Activated T-helper 1 cell treated with anti-CD3 and anti-CD28 coated beads, Interleukin-12 subunit alpha, Interleukin-12 subunit beta, Interleukin-2, Interleukin-4 antibody, amounts not matched to agents 30 ng/mL and 10 ng/mL and 1 ng/mL, durations not matched to agents 14 hours and 24 hours and 36 hours (primary cell): Measurements from ENCODE around the gene TBCE. TPM values are rescaled to one million over a fixed set of nuclear protein-coding genes. Genes with fewer than 3 reads are reported as not detected.

Experiments used
- DNase-seq: peaks from one replicate; pipeline ENCODE4 v3.0.0; 2021; ENCODE audit warnings: low spot score
- H3K27ac Mint-ChIP-seq: one replicate; pipeline ENCODE4 v1.8.0; 2021; ENCODE audit warnings: mild to moderate bottlenecking, mixed read lengths
- H3K27me3 Mint-ChIP-seq: one replicate; pipeline ENCODE4 v1.8.0; 2022; ENCODE audit warnings: mild to moderate bottlenecking, moderate library complexity, mixed read lengths; ENCODE audit not compliant: insufficient read depth
- H3K36me3 Mint-ChIP-seq: one replicate; pipeline ENCODE4 v1.8.0; 2021; ENCODE audit warnings: low read depth, mixed read lengths
- H3K4me1 Mint-ChIP-seq: one replicate; pipeline ENCODE4 v1.8.0; 2021; ENCODE audit warnings: low read depth, mixed read lengths
- H3K4me3 Mint-ChIP-seq: one replicate; pipeline ENCODE4 v1.8.0; 2021; ENCODE audit warnings: mild to moderate bottlenecking, moderate library complexity, mixed read lengths
- H3K9me3 Mint-ChIP-seq: one replicate; pipeline ENCODE4 v1.8.0; 2021; ENCODE audit warnings: mixed read lengths
- intact Hi-C: fragments of 100-400 bp; cut with micrococcal nuclease; formaldehyde crosslinking; loops from one replicate; pipeline ENCODE4 v1.15.1; 2024
- total RNA-seq: library from RNA; stranded (reverse); gene quantifications from 2 replicates; pipeline ENCODE4 v1.2.3, GENCODE V29; 2022

The TBCE gene, protein sequence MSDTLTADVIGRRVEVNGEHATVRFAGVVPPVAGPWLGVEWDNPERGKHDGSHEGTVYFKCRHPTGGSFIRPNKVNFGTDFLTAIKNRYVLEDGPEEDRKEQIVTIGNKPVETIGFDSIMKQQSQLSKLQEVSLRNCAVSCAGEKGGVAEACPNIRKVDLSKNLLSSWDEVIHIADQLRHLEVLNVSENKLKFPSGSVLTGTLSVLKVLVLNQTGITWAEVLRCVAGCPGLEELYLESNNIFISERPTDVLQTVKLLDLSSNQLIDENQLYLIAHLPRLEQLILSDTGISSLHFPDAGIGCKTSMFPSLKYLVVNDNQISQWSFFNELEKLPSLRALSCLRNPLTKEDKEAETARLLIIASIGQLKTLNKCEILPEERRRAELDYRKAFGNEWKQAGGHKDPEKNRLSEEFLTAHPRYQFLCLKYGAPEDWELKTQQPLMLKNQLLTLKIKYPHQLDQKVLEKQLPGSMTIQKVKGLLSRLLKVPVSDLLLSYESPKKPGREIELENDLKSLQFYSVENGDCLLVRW
- total RNA-seq: 29.0 and 29.2 TPM in 2 replicates

- intact Hi-C loops: loop anchor here (1.0 to 5.0 kb wide), 6 partner anchors 39 to 500 kb away; partner anchors contain the start of genes ARID4B, B3GALNT2, GGPS1 and LYST
- H3K9me3 Mint-ChIP-seq: no peaks in the 10 kb centered on the region
- H3K4me1 Mint-ChIP-seq: peaks cover 34% of the 10 kb centered on the region
- H3K4me3 Mint-ChIP-seq: peak within 1 kb of the TSS; percentile 95
- peak; percentile 87 for DNase-seq
- peaks cover 5% of the 10 kb centered on the region for H3K36me3 Mint-ChIP-seq
- H3K27me3 Mint-ChIP-seq: no peaks in the 10 kb centered on the region
- peak within 1 kb of the TSS; percentile 93 for H3K27ac Mint-ChIP-seq
Measured at GRCh38 chr1:235367000-235367908, at the start of gene TBCE. TBCE (plus strand) TSS chr1:235367427; CDS start chr1:235380050, 12,623 bp downstream.

DNA sequence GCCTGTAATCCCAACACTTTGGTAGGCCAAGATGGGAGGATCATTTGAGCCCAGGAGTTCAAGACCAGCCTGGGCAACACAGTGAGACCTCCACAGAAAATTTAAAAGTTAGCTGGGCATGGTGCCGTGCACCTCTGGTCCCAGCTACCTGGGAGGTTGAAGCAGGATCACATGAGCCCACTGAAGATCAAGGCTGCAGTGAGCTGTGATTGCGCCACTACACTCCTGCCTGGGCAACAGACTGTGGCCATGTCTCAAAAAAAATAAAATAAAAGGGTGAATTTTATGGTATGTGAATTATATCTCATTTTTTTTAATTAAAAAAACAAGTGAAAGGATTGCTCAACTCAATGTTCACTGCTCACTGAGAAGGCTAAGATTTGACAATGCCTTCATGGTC is 48.0 kb upstream of the TBCE start:
- peaks cover 62% of the 10 kb centered on the region for H3K4me1 Mint-ChIP-seq
- intact Hi-C loops: no loop called here
- H3K9me3 Mint-ChIP-seq: no peaks in the 10 kb centered on the region
- H3K36me3 Mint-ChIP-seq: peaks cover 31% of the 10 kb centered on the region
- no peak for DNase-seq
- no peaks in the 10 kb centered on the region for H3K27me3 Mint-ChIP-seq
- H3K4me3 Mint-ChIP-seq: no peak overlapping the region
- H3K27ac Mint-ChIP-seq: no peak overlapping the region

DNA sequence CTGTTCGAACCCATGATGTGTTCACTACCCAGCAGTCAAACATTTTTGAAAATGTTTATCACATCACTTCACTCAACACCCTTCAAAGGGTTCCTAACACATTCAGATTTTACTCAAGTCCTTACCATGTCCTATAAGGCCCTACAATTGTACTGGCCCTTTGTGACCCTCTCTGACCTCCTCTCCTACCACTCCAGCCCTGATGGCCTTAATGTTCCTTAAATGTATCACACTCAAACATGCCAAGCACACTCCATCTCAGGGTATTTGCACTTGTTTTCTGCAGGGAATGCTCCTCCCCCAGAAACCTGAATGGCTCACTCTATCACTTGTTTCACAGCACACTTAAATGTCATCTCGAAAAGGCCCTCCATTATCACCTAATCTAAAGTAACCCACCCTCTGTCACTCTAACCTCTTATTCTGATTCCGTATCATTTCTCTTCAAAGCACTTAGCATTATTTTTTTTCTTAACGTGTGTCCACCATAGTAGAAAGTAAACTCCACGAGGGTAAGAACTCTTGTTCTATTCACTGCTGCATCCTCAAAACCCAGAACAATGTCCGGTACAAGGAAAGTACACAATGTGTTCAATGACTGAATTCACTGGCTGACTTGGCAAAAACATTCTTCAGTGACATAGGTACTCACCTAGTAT is 46.6 kb upstream of the TBCE start:
- H3K27ac Mint-ChIP-seq: peak overlapping the region; percentile 26
- intact Hi-C loops: no loop called here
- H3K36me3 Mint-ChIP-seq: peaks cover 34% of the 10 kb centered on the region
- no peak overlapping the region for H3K4me3 Mint-ChIP-seq
- no peaks in the 10 kb centered on the region for H3K9me3 Mint-ChIP-seq
- H3K27me3 Mint-ChIP-seq: no peaks in the 10 kb centered on the region
- no peak for DNase-seq
- H3K4me1 Mint-ChIP-seq: peaks cover 59% of the 10 kb centered on the region

- Mint-ChIP-seq H3K4me3 (peak overlapping the region; percentile 70), H3K4me1 (peaks cover 52% of the 10 kb centered on the region), H3K27ac (peak overlapping the region; percentile 22), H3K9me3 (no peaks in the 10 kb centered on the region), H3K36me3 (peaks cover 29% of the 10 kb centered on the region), H3K27me3 (no peaks in the 10 kb centered on the region)
- intact Hi-C loops: no loop called here
- no peak for DNase-seq
Measured at GRCh38 chr1:235324296-235324695, 42.9 kb upstream of the TBCE start.

DNA sequence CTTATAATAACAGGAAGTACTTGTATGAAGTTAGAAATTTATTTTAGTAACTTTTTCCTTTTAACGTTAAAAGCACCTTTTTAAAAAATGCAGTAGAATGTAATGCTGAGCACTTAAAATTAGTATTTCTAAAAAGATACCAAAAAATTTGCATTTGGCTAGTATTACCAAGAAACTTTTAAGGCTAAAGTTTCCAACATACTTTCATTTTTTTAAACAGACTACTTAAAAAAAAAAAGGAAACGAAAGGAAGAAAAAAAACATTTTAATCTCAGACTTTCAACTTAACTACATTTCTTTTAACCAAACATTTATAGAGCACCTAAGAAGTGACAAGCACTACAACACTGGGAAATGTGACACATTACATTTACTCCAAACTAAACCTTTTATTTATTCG is 42.1 kb upstream of the TBCE start:
- Mint-ChIP-seq H3K4me3 (peak overlapping the region; percentile 98), H3K27ac (peak overlapping the region; percentile 49), H3K27me3 (no peaks in the 10 kb centered on the region), H3K9me3 (no peaks in the 10 kb centered on the region), H3K36me3 (peaks cover 28% of the 10 kb centered on the region), H3K4me1 (peaks cover 51% of the 10 kb centered on the region)
- intact Hi-C loops: loop anchor here (5.0 kb wide), 2 partner anchors 363 to 372 kb away; no protein-coding TSS in a partner anchor
- DNase-seq: no peak

- intact Hi-C loops: loop anchor here (1.0 to 5.0 kb wide), 3 partner anchors 9 to 371 kb away; no protein-coding TSS in a partner anchor
- peak overlapping the region; percentile 96 for H3K27ac Mint-ChIP-seq
- H3K4me3 Mint-ChIP-seq: peak overlapping the region; percentile 98
- no peak for DNase-seq
- peaks cover 27% of the 10 kb centered on the region for H3K36me3 Mint-ChIP-seq
- H3K4me1 Mint-ChIP-seq: peaks cover 44% of the 10 kb centered on the region
- no peaks in the 10 kb centered on the region for H3K9me3 Mint-ChIP-seq
- no peaks in the 10 kb centered on the region for H3K27me3 Mint-ChIP-seq
Measured at GRCh38 chr1:235325854-235326253, 41.4 kb upstream of the TBCE start.

DNA sequence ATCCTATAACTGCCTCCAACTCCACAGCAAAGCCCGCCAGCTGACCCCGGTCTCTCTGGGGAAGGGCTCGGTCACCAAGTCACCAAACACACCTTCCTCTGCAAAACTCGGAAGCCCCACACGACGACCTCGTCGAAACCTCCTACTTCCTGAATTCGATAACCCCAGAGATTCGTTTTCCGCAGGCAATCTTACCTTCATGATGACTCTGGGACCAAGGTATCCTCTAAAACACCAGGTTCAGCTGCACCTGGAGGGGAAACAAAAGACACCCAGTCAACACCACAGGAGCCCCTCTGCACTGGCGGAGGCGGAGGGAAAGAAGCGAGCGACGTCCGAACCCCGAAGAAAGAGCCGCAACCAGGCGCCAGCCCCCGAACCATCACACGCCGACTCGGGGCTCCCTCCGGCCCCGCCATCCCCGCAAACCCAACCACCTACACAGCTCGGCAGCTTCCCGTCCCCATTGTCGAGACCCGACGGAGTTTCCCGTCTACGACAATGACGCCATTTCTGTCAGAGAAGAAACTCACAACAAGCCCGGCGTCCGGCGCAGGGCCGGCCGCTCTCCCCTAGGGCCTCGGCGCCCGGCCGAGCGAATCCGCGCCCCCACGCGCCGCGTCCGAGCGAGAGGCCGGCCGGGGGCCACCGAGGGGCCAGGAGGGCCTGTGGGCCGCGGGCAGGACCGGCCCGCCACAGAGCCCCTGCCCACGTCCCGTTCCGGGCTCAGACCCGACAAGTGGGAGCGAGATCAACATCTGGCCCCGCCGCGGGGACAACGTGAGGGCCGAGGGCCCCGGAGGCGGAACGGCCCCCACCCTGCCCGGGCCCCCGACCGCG is 40.3 kb upstream of the TBCE start:
- Mint-ChIP-seq H3K36me3 (peaks cover 29% of the 10 kb centered on the region), H3K4me1 (peaks cover 36% of the 10 kb centered on the region), H3K27ac (peak overlapping the region; percentile 96), H3K9me3 (no peaks in the 10 kb centered on the region), H3K27me3 (no peaks in the 10 kb centered on the region), H3K4me3 (peak overlapping the region; percentile 98)
- DNase-seq: peak; percentile 62
- intact Hi-C loops: loop anchor here (1.0 to 5.0 kb wide), 4 partner anchors 10 to 370 kb away; no protein-coding TSS in a partner anchor

GRCh38 chr1:235327559-235328270 is 39.5 kb upstream of the TBCE start, which contains the start of gene ARID4B:
ARID4B (minus strand) TSS chr1:235328179; CDS start chr1:235326919, 1,260 bp downstream.
- peak within 1 kb of the TSS; percentile 96 for H3K27ac Mint-ChIP-seq
- intact Hi-C loops: loop anchor here (1.0 to 5.0 kb wide), 17 partner anchors 31 to 954 kb away; partner anchors contain the start of genes B3GALNT2, COA6, RBM34 and TARBP1
- peak within 1 kb of the TSS; percentile 98 for H3K4me3 Mint-ChIP-seq
- peaks cover 29% of the 10 kb centered on the region for H3K4me1 Mint-ChIP-seq
- H3K9me3 Mint-ChIP-seq: no peaks in the 10 kb centered on the region
- no peaks in the 10 kb centered on the region for H3K27me3 Mint-ChIP-seq
- DNase-seq: no peak
- peaks cover 27% of the 10 kb centered on the region for H3K36me3 Mint-ChIP-seq

GRCh38 chr1:235328271-235329138 is 38.7 kb upstream of the TBCE start, which contains the start of gene GGPS1:
GGPS1 (plus strand) TSS chr1:235328570; CDS start chr1:235335265, 6,695 bp downstream.
- no peak within 1 kb of the TSS for H3K27ac Mint-ChIP-seq
- H3K36me3 Mint-ChIP-seq: peaks cover 27% of the 10 kb centered on the region
- intact Hi-C loops: loop anchor here (1.0 to 5.0 kb wide), 18 partner anchors 9 to 955 kb away; partner anchors contain the start of genes B3GALNT2, COA6, RBM34 and TARBP1
- peak; percentile 94 for DNase-seq
- H3K9me3 Mint-ChIP-seq: no peaks in the 10 kb centered on the region
- H3K4me1 Mint-ChIP-seq: peaks cover 28% of the 10 kb centered on the region
- no peaks in the 10 kb centered on the region for H3K27me3 Mint-ChIP-seq
- no peak within 1 kb of the TSS for H3K4me3 Mint-ChIP-seq
